ENCODE results near the gene SFXN5. TPM values are rescaled to one million over a fixed set of nuclear protein-coding genes. Genes with fewer than 3 reads are reported as not detected.

Gene SFXN5
- total RNA-seq, 1 donor from 2014 or later: 29.8 TPM

- H3K36me3 Mint-ChIP-seq (ENCODE audit: low read depth, unreplicated experiment): peaks cover 12% of the 10 kb centered on the region
- H3K27me3 Mint-ChIP-seq (ENCODE audit: unreplicated experiment): peaks cover 3% of the 10 kb centered on the region
- H3K9me3 Mint-ChIP-seq (ENCODE audit: unreplicated experiment): no peaks in the 10 kb centered on the region
- DNase-seq (ENCODE audit: low spot score): no peak
- H3K4me3 Mint-ChIP-seq (ENCODE audit: unreplicated experiment): no peak overlapping the region
- TF ChIP-seq CTCF (IDR thresholded peaks at IDR 0.05; ENCODE audit: unreplicated experiment): no peak
- H3K4me1 Mint-ChIP-seq (ENCODE audit: unreplicated experiment): peaks cover 6% of the 10 kb centered on the region
- H3K27ac Mint-ChIP-seq (ENCODE audit: unreplicated experiment): no peak overlapping the region
Measured at GRCh38 chr2:72982781-72983499, 88.6 kb downstream of the SFXN5 start.

GRCh38 chr2:72982219-72982618 is 89.3 kb downstream of the SFXN5 start:
- no peak for DNase-seq (ENCODE audit: low spot score)
- Mint-ChIP-seq H3K27me3 (ENCODE audit: unreplicated experiment) (peaks cover 3% of the 10 kb centered on the region), H3K36me3 (ENCODE audit: low read depth, unreplicated experiment) (peaks cover 12% of the 10 kb centered on the region), H3K4me1 (ENCODE audit: unreplicated experiment) (peaks cover 6% of the 10 kb centered on the region), H3K9me3 (ENCODE audit: unreplicated experiment) (no peaks in the 10 kb centered on the region), H3K27ac (ENCODE audit: unreplicated experiment) (no peak overlapping the region), H3K4me3 (ENCODE audit: unreplicated experiment) (no peak overlapping the region)
- TF ChIP-seq CTCF (IDR thresholded peaks at IDR 0.05; ENCODE audit: unreplicated experiment): no peak

- H3K4me1 Mint-ChIP-seq (ENCODE audit: unreplicated experiment): peaks cover 6% of the 10 kb centered on the region
- H3K36me3 Mint-ChIP-seq (ENCODE audit: low read depth, unreplicated experiment): peaks cover 9% of the 10 kb centered on the region
- H3K9me3 Mint-ChIP-seq (ENCODE audit: unreplicated experiment): no peaks in the 10 kb centered on the region
- no peak overlapping the region for H3K4me3 Mint-ChIP-seq (ENCODE audit: unreplicated experiment)
- H3K27ac Mint-ChIP-seq (ENCODE audit: unreplicated experiment): no peak overlapping the region
- H3K27me3 Mint-ChIP-seq (ENCODE audit: unreplicated experiment): peaks cover 3% of the 10 kb centered on the region
- TF ChIP-seq CTCF (IDR thresholded peaks at IDR 0.05; ENCODE audit: unreplicated experiment): no peak
- no peak for DNase-seq (ENCODE audit: low spot score)
Measured at GRCh38 chr2:72981536-72981935, 90.0 kb downstream of the SFXN5 start.

- H3K27me3 Mint-ChIP-seq (ENCODE audit: unreplicated experiment): peaks cover 3% of the 10 kb centered on the region
- H3K4me1 Mint-ChIP-seq (ENCODE audit: unreplicated experiment): peaks cover 6% of the 10 kb centered on the region
- no peak for TF ChIP-seq CTCF (IDR thresholded peaks at IDR 0.05; ENCODE audit: unreplicated experiment)
- peaks cover 8% of the 10 kb centered on the region for H3K36me3 Mint-ChIP-seq (ENCODE audit: low read depth, unreplicated experiment)
- H3K4me3 Mint-ChIP-seq (ENCODE audit: unreplicated experiment): no peak overlapping the region
- no peak overlapping the region for H3K27ac Mint-ChIP-seq (ENCODE audit: unreplicated experiment)
- DNase-seq (ENCODE audit: low spot score): no peak
- H3K9me3 Mint-ChIP-seq (ENCODE audit: unreplicated experiment): no peaks in the 10 kb centered on the region
Measured at GRCh38 chr2:72980535-72981217, 90.8 kb downstream of the SFXN5 start.

GRCh38 chr2:72979896-72980295 is 91.6 kb downstream of the SFXN5 start:
- Mint-ChIP-seq H3K27ac (ENCODE audit: unreplicated experiment) (no peak overlapping the region), H3K4me1 (ENCODE audit: unreplicated experiment) (peaks cover 6% of the 10 kb centered on the region), H3K4me3 (ENCODE audit: unreplicated experiment) (no peak overlapping the region), H3K9me3 (ENCODE audit: unreplicated experiment) (no peaks in the 10 kb centered on the region), H3K36me3 (ENCODE audit: low read depth, unreplicated experiment) (peaks cover 8% of the 10 kb centered on the region), H3K27me3 (ENCODE audit: unreplicated experiment) (peaks cover 3% of the 10 kb centered on the region)
- no peak for DNase-seq (ENCODE audit: low spot score)
- TF ChIP-seq CTCF (IDR thresholded peaks at IDR 0.05; ENCODE audit: unreplicated experiment): no peak
